GM12873 (cell line): ENCODE measurements around the gene PRAMEF20.

Experiments
- CTCF ChIP-seq: IDR thresholded peaks from 2 replicates; pipeline ENCODE4 v1.5.1; 2012; ENCODE audit warnings: low read depth, mild to moderate bottlenecking, moderate library complexity, low read length, control low read depth; ENCODE audit not compliant: insufficient read depth; ENCODE audit errors: missing control alignments

The PRAMEF20 gene

GRCh38 chr1:13450204-13450603 lies 40.0 kb downstream of the PRAMEF20 start:
- no peak for TF ChIP-seq CTCF

GRCh38 chr1:13451399-13451965 lies 41.2 kb downstream of the PRAMEF20 start:
- TF ChIP-seq CTCF = no peak

GRCh38 chr1:13456904-13457532 lies 46.8 kb downstream of the PRAMEF20 start:
- TF ChIP-seq CTCF = no peak

- TF ChIP-seq CTCF = no peak
Observed at GRCh38 chr1:13461977-13462376, 51.7 kb downstream of the PRAMEF20 start.

- no peak for TF ChIP-seq CTCF
Observed at GRCh38 chr1:13462682-13463081, 52.4 kb downstream of the PRAMEF20 start.

- no peak for TF ChIP-seq CTCF
Observed at GRCh38 chr1:13465515-13465914, 55.3 kb downstream of the PRAMEF20 start.

GRCh38 chr1:13469343-13469742 lies 59.1 kb downstream of the PRAMEF20 start:
- TF ChIP-seq CTCF = peak; percentile 15
